ENCODE data around the gene FCHSD2. TPM values are rescaled to one million over a fixed set of nuclear protein-coding genes. Genes with fewer than 3 reads are reported as not detected.
A peak's percentile ranks its signal among the peaks of the same experiment; 100 is the strongest.

The FCHSD2 gene
- total and polyA plus RNA-seq, 3 experiments from 2014 or later: 21.2 to 28.3 (median 28.0) TPM

DNA sequence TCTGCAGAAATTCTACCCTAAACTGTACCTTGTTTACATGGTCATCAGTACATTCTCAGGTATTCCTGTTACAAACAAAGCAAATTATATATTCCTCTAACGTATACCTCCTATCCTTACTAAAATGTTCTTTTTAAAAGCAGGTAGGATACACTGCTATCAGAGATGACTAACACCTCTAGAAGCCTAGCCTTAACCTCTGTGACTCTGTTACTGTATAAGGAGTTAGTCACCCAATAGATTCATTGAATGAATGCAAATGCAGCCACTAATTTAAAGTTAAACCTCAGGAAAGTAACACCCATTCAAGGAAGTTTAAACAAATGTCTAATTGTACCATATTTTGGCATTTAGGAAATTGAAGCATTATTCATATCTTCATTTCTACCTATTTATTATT, 82.2 kb downstream of the FCHSD2 start:
- peaks cover 3 to 11% (median 8%) of the 10 kb centered on the region in 3 donors for H3K36me3 Mint-ChIP-seq
- no peak for DNase-seq
- Histone ChIP-seq H3K27me3 (ENCODE audit: insufficient read depth, low read length, poor library complexity, severe bottlenecking) (no peaks in the 10 kb centered on the region), H3K9me3 (ENCODE audit: low read length) (no peaks in the 10 kb centered on the region), H3K36me3 (ENCODE audit: insufficient read depth, low read length) (no peaks in the 10 kb centered on the region), H3K4me3 (ENCODE audit: low read length) (no peak overlapping the region), H3K27ac (ENCODE audit: low read depth, low read length) (no peak overlapping the region), H3K4me1 (ENCODE audit: insufficient read depth, low read length) (peaks cover 3% of the 10 kb centered on the region)
- ChIA-PET CTCF (no interaction called here), POLR2A (no interaction called here)
- H3K9me3 Mint-ChIP-seq: peaks cover 0 to 2% (median 0%) of the 10 kb centered on the region in 5 donors
- peaks cover 24 to 49% (median 46%) of the 10 kb centered on the region in 3 donors for H3K4me1 Mint-ChIP-seq
- H3K4me3 Mint-ChIP-seq: no peak overlapping the region
- no peak overlapping the region for H3K27ac Mint-ChIP-seq
- H3K27me3 Mint-ChIP-seq: peaks cover 0 to 1% of the 10 kb centered on the region in 2 donors

DNA sequence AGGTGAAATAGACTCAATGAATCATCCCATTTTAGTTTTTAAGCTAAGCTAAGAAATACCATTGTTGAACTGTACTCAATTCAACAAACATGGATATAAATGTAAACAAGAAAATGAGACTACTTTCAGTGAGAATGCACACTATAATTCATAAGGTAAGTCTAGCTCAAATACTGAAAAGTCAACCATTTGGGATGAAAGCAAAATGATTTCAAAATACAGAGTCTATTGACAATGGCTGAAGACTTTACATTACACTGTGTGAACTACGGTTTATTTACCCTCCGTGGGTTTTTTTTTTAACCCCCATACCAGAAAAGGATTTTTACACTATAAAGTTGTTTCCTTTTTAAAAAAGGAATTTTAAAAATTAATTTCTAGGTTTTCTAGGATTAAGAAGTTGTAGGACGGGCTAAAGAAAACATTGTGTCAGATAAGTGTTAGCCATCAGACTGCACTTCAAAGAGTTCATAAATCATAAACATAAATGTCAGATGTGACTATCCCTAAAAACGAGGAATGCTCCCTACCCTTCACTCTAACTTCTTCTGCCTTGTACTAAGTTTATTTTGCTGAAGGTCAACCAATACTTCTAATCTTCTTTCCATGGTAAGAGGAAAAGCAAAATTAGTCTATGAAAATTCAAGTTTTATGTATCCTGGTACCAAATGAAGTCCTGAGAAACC, 83.0 kb downstream of the FCHSD2 start:
- DNase-seq: no peak
- H3K4me3 Mint-ChIP-seq: no peak overlapping the region
- ChIA-PET POLR2A (no interaction called here), CTCF (no interaction called here)
- Histone ChIP-seq H3K4me1 (ENCODE audit: insufficient read depth, low read length) (peaks cover 3% of the 10 kb centered on the region), H3K27me3 (ENCODE audit: insufficient read depth, low read length, poor library complexity, severe bottlenecking) (no peaks in the 10 kb centered on the region), H3K27ac (ENCODE audit: low read depth, low read length) (no peak overlapping the region), H3K4me3 (ENCODE audit: low read length) (no peak overlapping the region), H3K36me3 (ENCODE audit: insufficient read depth, low read length) (no peaks in the 10 kb centered on the region), H3K9me3 (ENCODE audit: low read length) (no peaks in the 10 kb centered on the region)
- H3K27me3 Mint-ChIP-seq: no peaks in the 10 kb centered on the region
- H3K27ac Mint-ChIP-seq: no peak overlapping the region
- H3K4me1 Mint-ChIP-seq: peaks cover 19 to 44% (median 38%) of the 10 kb centered on the region in 3 donors
- H3K9me3 Mint-ChIP-seq: peaks cover 0 to 2% (median 0%) of the 10 kb centered on the region in 5 donors
- H3K36me3 Mint-ChIP-seq: peaks cover 3 to 13% (median 4%) of the 10 kb centered on the region in 3 donors

DNA sequence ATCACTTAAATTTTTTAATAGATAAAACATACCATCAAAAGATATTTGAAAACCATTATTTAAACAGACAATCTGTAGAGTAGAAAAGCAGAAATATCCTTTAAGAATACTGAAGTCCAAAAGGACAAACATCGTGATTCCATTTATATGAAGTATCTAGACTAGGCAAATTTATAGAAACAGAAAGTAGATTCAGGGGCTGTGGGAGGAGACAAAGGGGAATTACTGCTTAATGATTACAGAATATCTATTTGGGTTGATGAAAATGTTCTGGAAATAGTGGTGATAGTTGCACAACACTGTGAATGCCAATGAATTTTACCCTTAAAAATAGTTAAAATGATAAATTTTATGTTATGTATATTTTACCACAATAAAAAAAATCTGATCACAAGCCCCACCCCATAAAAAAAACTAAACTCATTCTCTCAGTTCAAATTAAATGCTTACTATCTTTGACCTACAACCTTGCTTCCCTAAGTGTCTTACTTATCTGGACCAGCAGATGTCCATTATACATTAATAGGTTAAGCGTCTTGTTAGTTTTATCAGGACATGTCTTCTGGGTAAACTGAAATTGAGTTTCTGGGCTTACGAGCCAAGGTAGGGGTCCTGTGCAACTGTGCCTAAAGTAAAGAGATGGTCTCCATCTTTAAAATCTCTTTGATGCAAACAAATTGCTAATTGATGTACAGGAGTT, 86.3 kb downstream of the FCHSD2 start:
- Histone ChIP-seq H3K4me3 (ENCODE audit: low read length) (no peak overlapping the region), H3K4me1 (ENCODE audit: insufficient read depth, low read length) (peaks cover 3% of the 10 kb centered on the region), H3K9me3 (ENCODE audit: low read length) (no peaks in the 10 kb centered on the region), H3K27ac (ENCODE audit: low read depth, low read length) (no peak overlapping the region), H3K36me3 (ENCODE audit: insufficient read depth, low read length) (no peaks in the 10 kb centered on the region), H3K27me3 (ENCODE audit: insufficient read depth, low read length, poor library complexity, severe bottlenecking) (no peaks in the 10 kb centered on the region)
- Mint-ChIP-seq H3K27ac (peak overlapping the region in 1 of 8 donors; percentile 18), H3K27me3 (no peaks in the 10 kb centered on the region), H3K4me3 (no peak overlapping the region), H3K9me3 (peaks cover 0 to 2% (median 0%) of the 10 kb centered on the region in 5 donors), H3K36me3 (peaks cover 0 to 6% (median 0%) of the 10 kb centered on the region in 3 donors), H3K4me1 (peaks cover 10 to 28% (median 21%) of the 10 kb centered on the region in 3 donors)
- no peak for DNase-seq
- CTCF ChIA-PET: no interaction called here
- POLR2A ChIA-PET: no interaction called here

DNA sequence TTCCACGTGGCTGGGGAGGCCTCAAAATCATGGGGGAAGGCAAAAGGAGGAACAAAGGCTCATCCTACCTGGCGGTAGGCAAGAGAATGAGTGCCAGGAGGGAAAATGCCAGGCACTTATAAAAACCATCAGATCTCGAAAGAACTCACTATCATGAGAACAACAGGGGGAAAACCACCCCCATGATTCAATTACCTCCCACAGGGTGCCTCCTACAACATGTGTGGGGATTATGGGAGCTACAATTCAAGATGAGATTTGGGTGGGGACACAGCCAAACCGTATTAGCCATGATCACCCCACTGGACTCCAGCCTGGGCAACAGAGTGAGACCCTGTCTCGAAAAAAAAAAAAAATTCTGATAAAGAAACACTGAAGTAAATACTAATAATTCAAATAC, 87.1 kb downstream of the FCHSD2 start:
- H3K4me1 Mint-ChIP-seq: peaks cover 9 to 31% (median 20%) of the 10 kb centered on the region in 3 donors
- Histone ChIP-seq H3K4me1 (ENCODE audit: insufficient read depth, low read length) (peaks cover 3% of the 10 kb centered on the region), H3K9me3 (ENCODE audit: low read length) (no peaks in the 10 kb centered on the region), H3K36me3 (ENCODE audit: insufficient read depth, low read length) (no peaks in the 10 kb centered on the region), H3K27me3 (ENCODE audit: insufficient read depth, low read length, poor library complexity, severe bottlenecking) (no peaks in the 10 kb centered on the region), H3K27ac (ENCODE audit: low read depth, low read length) (no peak overlapping the region), H3K4me3 (ENCODE audit: low read length) (no peak overlapping the region)
- H3K27ac Mint-ChIP-seq: peak overlapping the region in 1 of 8 donors; percentile 26
- peaks cover 0 to 2% (median 0%) of the 10 kb centered on the region in 5 donors for H3K9me3 Mint-ChIP-seq
- no peak for DNase-seq
- CTCF ChIA-PET: no interaction called here
- peaks cover 0 to 2% (median 0%) of the 10 kb centered on the region in 3 donors for H3K36me3 Mint-ChIP-seq
- H3K4me3 Mint-ChIP-seq: no peak overlapping the region
- POLR2A ChIA-PET: no interaction called here
- no peaks in the 10 kb centered on the region for H3K27me3 Mint-ChIP-seq

DNA sequence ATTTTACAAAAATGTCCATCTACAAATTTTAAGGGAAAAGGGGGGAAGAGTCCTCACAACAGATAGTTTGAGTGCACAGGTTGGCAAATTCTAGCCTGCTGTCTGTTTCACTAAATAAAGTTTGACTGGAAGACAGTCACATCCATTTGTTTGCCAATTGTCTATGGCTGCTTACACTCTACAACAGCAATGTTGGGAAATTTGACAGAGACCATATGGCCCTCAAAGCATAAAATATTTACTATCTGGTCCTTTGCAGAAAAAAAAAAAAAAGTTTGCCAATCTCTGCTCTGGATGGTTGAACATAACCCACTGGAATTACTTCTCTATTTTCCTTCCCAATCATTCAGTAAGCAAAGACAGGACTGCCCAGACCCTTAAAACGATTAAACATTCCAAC, 88.2 kb downstream of the FCHSD2 start:
- H3K9me3 Mint-ChIP-seq: peaks cover 0 to 2% (median 0%) of the 10 kb centered on the region in 5 donors
- H3K4me1 ChIP-seq (ENCODE audit: insufficient read depth, low read length): peaks cover 3% of the 10 kb centered on the region
- H3K9me3 ChIP-seq (ENCODE audit: low read length): no peaks in the 10 kb centered on the region
- no peak overlapping the region for H3K4me3 Mint-ChIP-seq
- H3K27me3 ChIP-seq (ENCODE audit: insufficient read depth, low read length, poor library complexity, severe bottlenecking): no peaks in the 10 kb centered on the region
- no peak overlapping the region for H3K27ac ChIP-seq (ENCODE audit: low read depth, low read length)
- peaks cover 0 to 2% (median 0%) of the 10 kb centered on the region in 3 donors for H3K36me3 Mint-ChIP-seq
- no peaks in the 10 kb centered on the region for H3K27me3 Mint-ChIP-seq
- H3K4me1 Mint-ChIP-seq: peaks cover 9 to 36% (median 20%) of the 10 kb centered on the region in 3 donors
- ChIA-PET CTCF (no interaction called here), POLR2A (no interaction called here)
- H3K4me3 ChIP-seq (ENCODE audit: low read length): no peak overlapping the region
- no peak for DNase-seq
- H3K36me3 ChIP-seq (ENCODE audit: insufficient read depth, low read length): no peaks in the 10 kb centered on the region
- peak overlapping the region in 3 of 8 donors; percentile 29 to 54 (median 38) for H3K27ac Mint-ChIP-seq

DNA sequence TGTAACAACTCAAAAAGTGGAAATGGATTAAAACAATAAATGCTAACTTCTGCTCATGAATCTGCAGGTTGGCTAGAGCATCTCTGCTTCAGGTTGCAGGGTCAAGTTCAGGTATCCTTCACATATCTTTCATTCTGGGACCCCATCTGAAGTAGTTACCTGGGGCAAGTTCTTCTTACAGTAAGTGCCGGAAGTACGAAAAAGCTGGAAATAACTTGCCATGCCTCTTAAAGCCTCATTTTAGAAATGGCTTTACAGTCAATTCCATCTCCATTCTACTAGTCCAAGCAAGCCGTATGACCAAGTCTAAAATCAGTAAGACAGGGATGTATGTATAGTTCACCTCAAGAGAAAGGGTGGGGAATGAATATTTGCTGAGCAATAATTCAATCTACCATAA, 93.7 kb downstream of the FCHSD2 start:
- Mint-ChIP-seq H3K27ac (peak overlapping the region in 2 of 8 donors; percentile 22 to 39), H3K4me3 (no peak overlapping the region), H3K36me3 (no peaks in the 10 kb centered on the region), H3K27me3 (no peaks in the 10 kb centered on the region), H3K9me3 (no peaks in the 10 kb centered on the region), H3K4me1 (peaks cover 18 to 36% (median 26%) of the 10 kb centered on the region in 3 donors)
- Histone ChIP-seq H3K36me3 (ENCODE audit: insufficient read depth, low read length) (no peaks in the 10 kb centered on the region), H3K27me3 (ENCODE audit: insufficient read depth, low read length, poor library complexity, severe bottlenecking) (no peaks in the 10 kb centered on the region), H3K27ac (ENCODE audit: low read depth, low read length) (no peak overlapping the region), H3K4me1 (ENCODE audit: insufficient read depth, low read length) (peaks cover 13% of the 10 kb centered on the region), H3K4me3 (ENCODE audit: low read length) (no peak overlapping the region), H3K9me3 (ENCODE audit: low read length) (no peaks in the 10 kb centered on the region)
- DNase-seq: no peak
- CTCF ChIA-PET: interaction anchor here (1.0 kb wide), 1 partner anchor 129 kb away, joined by 3 read pairs; no protein-coding TSS in a partner anchor
- POLR2A ChIA-PET: no interaction called here

DNA sequence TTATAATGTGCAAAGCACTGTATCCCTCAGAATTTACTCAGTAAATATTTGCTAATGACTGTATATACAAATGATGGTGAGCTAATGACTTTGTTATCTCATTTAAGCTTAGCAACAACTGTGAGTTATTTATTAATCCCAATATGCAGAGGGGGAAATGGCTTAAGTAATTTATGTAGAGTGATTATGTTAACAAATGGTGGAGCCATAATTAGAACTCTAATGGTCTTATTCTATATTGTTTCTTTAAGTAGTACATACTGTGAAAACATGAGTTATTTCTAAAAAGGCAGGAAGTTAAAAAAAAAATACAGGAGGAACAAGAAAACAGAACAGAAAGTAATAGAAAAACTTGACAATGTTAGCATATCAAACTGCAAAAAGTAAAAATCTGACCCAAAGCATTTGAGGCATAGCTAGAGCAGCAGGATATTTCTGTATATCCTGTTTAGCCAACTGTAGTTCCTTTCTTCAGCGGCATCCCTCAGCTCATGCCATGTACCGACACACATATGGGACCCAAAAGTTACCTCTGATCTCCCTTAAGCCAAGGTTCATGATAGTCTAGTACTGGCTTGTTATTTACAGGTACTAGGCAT, 94.2 kb downstream of the FCHSD2 start:
- H3K9me3 Mint-ChIP-seq: no peaks in the 10 kb centered on the region
- Histone ChIP-seq H3K4me3 (ENCODE audit: low read length) (no peak overlapping the region), H3K9me3 (ENCODE audit: low read length) (no peaks in the 10 kb centered on the region), H3K27ac (ENCODE audit: low read depth, low read length) (no peak overlapping the region), H3K4me1 (ENCODE audit: insufficient read depth, low read length) (peaks cover 13% of the 10 kb centered on the region), H3K27me3 (ENCODE audit: insufficient read depth, low read length, poor library complexity, severe bottlenecking) (no peaks in the 10 kb centered on the region), H3K36me3 (ENCODE audit: insufficient read depth, low read length) (no peaks in the 10 kb centered on the region)
- CTCF ChIA-PET: no interaction called here
- no peaks in the 10 kb centered on the region for H3K27me3 Mint-ChIP-seq
- H3K27ac Mint-ChIP-seq: peak overlapping the region in 6 of 8 donors; percentile 2 to 81 (median 27)
- H3K4me3 Mint-ChIP-seq: peak overlapping the region in 2 of 7 donors; percentile 16 to 20
- no peak for DNase-seq
- POLR2A ChIA-PET: no interaction called here
- H3K36me3 Mint-ChIP-seq: no peaks in the 10 kb centered on the region
- H3K4me1 Mint-ChIP-seq: peaks cover 18 to 36% (median 26%) of the 10 kb centered on the region in 3 donors

DNA sequence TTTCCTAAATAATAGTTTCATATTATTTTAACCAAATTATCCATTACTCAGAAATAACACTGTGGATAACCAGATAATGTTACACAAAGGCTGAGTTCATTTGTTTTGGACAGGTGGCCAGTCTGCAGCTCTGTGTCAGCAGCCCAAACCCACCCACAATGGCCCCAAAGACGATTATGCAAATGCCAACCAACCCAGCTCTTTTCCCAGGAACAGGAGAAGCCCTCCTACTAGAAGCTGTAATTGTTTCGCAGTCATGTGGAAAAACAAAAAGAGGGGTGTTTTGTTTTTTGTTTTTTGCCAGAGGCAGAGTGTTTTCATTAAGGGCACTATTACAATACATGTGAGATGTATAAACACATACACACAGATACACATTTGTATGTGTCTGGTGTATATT, 102.1 kb downstream of the FCHSD2 start:
- no peak overlapping the region for H3K4me3 ChIP-seq (ENCODE audit: low read length)
- peaks cover 3% of the 10 kb centered on the region for H3K4me1 ChIP-seq (ENCODE audit: insufficient read depth, low read length)
- no peaks in the 10 kb centered on the region for H3K27me3 Mint-ChIP-seq
- peak overlapping the region in 2 of 8 donors; percentile 24 to 35 for H3K27ac Mint-ChIP-seq
- H3K36me3 Mint-ChIP-seq: peaks cover 3 to 11% (median 8%) of the 10 kb centered on the region in 3 donors
- POLR2A ChIA-PET: no interaction called here
- H3K4me3 Mint-ChIP-seq: no peak overlapping the region
- H3K9me3 Mint-ChIP-seq: no peaks in the 10 kb centered on the region
- peaks cover 9 to 38% (median 21%) of the 10 kb centered on the region in 3 donors for H3K4me1 Mint-ChIP-seq
- no peaks in the 10 kb centered on the region for H3K36me3 ChIP-seq (ENCODE audit: insufficient read depth, low read length)
- no peak for DNase-seq
- H3K9me3 ChIP-seq (ENCODE audit: low read length): no peaks in the 10 kb centered on the region
- CTCF ChIA-PET: no interaction called here
- H3K27me3 ChIP-seq (ENCODE audit: insufficient read depth, low read length, poor library complexity, severe bottlenecking): no peaks in the 10 kb centered on the region
- H3K27ac ChIP-seq (ENCODE audit: low read depth, low read length): no peak overlapping the region

Data from CD8-positive, alpha-beta memory T cell (primary cell).